K562 treated with DMSO at 1 percent for 4 hours (cell line): ENCODE measurements around the gene FLT3LG. TPM values are rescaled to one million over a fixed set of nuclear protein-coding genes. Genes with fewer than 3 reads are reported as not detected.

Experiments
- total RNA-seq: library from RNA; unstranded; fragments of 300-600 nt; gene quantifications from 2 replicates; pipeline ENCODE4 v1.2.3, GENCODE V29; 2022; ENCODE audit not compliant: insufficient read depth

Gene FLT3LG
- 6.9 and 9.0 TPM in 2 replicates for total RNA-seq

GRCh38 chr19:49473868-49474541 lies at the start of gene FLT3LG:
Gene FLT3LG (plus strand): TSS chr19:49474215. CDS start chr19:49474640, 425 bp downstream.

DNA sequence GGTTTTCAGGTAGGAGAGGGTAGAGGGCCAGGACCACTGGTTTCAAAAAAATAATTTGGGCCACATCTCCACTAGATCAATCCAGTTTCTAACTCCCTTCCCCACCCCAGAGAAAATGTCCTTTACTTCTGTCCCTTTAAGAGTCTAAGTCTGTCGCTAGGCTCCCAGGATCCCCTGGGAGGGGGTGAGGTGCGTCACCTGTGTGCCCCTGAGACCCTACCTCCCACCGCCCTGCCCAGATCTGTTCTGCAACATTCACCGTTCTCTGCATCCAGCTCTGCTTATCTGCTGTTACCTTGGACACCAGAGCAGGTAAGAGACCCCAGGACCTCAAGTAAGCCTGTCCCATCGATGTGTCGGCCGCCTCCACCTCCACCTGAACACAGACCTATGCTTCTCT lies 48.8 kb upstream of the FLT3LG start, which contains the start of gene GFY:
TSS of gene GFY (plus strand) at position 211 of the 400 bp plus-strand sequence. CDS start 1,043 bp downstream, outside the sequence.

GRCh38 chr19:49441210-49441959 lies 32.6 kb upstream of the FLT3LG start, which contains the start of gene SLC17A7:
Gene SLC17A7 (minus strand): TSS chr19:49441527. CDS start chr19:49441379, 148 bp downstream.

GRCh38 chr19:49451430-49452181 lies 22.4 kb upstream of the FLT3LG start, which contains the start of gene PIH1D1:
Gene PIH1D1 (minus strand): TSS chr19:49451814. CDS start chr19:49451574, 240 bp downstream.

DNA sequence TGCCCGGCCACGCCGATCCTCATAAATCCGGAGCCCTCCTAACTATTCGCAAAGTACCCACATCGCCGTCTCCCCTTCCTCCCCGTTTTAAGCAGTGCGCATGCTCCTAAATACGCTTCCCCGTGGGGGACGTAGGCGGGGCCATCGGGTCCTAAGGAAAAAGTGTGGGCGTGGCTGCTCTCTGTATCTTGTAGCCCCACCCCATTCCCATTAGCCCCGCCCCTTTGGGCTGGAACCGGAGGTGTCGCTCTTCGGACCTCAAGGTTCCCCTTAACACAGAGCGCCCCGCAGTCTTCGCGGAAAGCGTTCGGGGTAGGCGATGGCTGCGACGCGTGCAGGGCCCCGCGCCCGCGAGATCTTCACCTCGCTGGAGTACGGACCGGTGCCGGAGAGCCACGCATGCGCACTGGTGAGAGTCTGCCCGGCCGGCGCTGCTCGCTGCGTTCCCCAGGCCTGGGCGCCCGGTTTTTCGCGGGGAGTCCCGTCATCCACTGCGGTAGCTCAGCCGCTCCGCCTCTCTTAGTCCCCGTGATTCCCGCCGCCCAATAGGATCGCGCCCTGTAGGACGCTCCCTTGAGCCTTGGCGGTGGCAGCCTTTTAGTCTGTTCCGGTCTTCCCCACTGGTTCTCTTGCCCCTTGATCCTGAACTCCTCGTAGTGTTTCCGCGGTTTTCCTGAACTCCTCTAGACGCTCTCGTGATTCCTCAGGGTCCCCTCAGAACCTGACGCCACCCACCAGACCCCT lies 20.8 kb upstream of the FLT3LG start, which contains the start of gene ALDH16A1:
TSS of gene ALDH16A1 (plus strand) at position 213 of the 744 bp plus-strand sequence. CDS start at position 320, 107 bp downstream.

DNA sequence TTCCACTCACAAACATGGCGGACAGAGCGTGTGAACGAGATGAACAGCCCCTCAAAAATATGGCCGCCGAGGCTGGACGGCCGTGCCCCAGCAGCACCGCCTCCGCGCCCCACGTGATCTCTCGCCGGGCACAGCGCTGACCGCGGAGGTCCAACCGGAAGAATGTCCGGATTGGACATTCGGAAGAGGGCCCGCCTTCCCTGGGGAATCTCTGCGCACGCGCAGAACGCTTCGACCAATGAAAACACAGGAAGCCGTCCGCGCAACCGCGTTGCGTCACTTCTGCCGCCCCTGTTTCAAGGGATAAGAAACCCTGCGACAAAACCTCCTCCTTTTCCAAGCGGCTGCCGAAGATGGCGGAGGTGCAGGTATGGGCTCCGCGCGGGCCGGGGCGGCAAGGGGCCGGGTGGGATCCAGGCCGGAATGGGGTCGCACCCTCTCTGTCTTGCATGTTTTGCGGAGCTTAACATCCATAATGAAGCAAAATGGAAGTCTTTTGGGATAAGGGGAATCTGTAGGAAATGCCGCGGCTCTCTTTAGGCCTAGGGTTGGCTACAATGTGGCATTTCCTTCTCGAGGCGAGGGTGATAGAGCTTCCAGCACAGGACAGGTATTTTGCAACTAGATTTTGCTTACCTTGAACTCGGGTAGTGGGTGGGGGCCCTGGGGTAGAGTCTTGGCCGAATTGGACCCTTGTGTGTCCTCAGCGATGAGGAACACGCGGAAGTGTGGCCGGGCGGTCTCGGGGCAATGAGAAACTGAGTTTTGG lies 13.4 kb downstream of the FLT3LG start, which contains the start of gene RPL13A:
TSS of gene RPL13A (plus strand) at position 332 of the 769 bp plus-strand sequence. CDS start at position 354, 22 bp downstream.

Other genes with a start within 250 kb of the FLT3LG start
- 4.4 TPM in 1 of 2 replicates, not detected in the other for gene SLC6A16, start 149.0 kb upstream of the FLT3LG start, total RNA-seq
- 17.6 and 20.7 TPM in 2 replicates for gene CD37, start 138.8 kb upstream of the FLT3LG start, total RNA-seq
- 15.2 and 18.8 TPM in 2 replicates for gene TEAD2, start 111.8 kb upstream of the FLT3LG start, total RNA-seq
- not detected in 2 replicates for gene DKKL1, start 110.3 kb upstream of the FLT3LG start, total RNA-seq
- gene KASH5, start 86.0 kb upstream of the FLT3LG start, total RNA-seq, result 0.70 and 0.84 TPM in 2 replicates
- gene PTH2, start 50.8 kb upstream of the FLT3LG start, total RNA-seq, result not detected in 2 replicates
- not detected in 2 replicates for gene GFY, start 48.8 kb upstream of the FLT3LG start, total RNA-seq
- 9.3 and 13.4 TPM in 2 replicates for gene SLC17A7, start 32.7 kb upstream of the FLT3LG start, total RNA-seq
- gene PIH1D1, start 22.4 kb upstream of the FLT3LG start, total RNA-seq, result 160 and 172 TPM in 2 replicates
- 25.7 and 31.3 TPM in 2 replicates for gene ALDH16A1, start 21.0 kb upstream of the FLT3LG start, total RNA-seq
- 9,551 and 10,252 TPM in 2 replicates for gene RPL13A, start 13.4 kb downstream of the FLT3LG start, total RNA-seq
- gene RPS11, start 22.2 kb downstream of the FLT3LG start, total RNA-seq, result 7,062 and 7,239 TPM in 2 replicates
- gene FCGRT, start 38.4 kb downstream of the FLT3LG start, total RNA-seq, result 9.0 and 11.5 TPM in 2 replicates
- 6.0 and 10.4 TPM in 2 replicates for gene RCN3, start 53.8 kb downstream of the FLT3LG start, total RNA-seq
- 307 and 345 TPM in 2 replicates for gene NOSIP, start 106.3 kb downstream of the FLT3LG start, total RNA-seq
- 0.84 TPM in 1 of 2 replicates, not detected in the other for gene PRRG2, start 107.1 kb downstream of the FLT3LG start, total RNA-seq
- gene PRR12, start 117.0 kb downstream of the FLT3LG start, total RNA-seq, result 9.5 and 10.7 TPM in 2 replicates
- gene RRAS, start 165.9 kb downstream of the FLT3LG start, total RNA-seq, result 12.7 and 23.1 TPM in 2 replicates
- 40.7 and 59.9 TPM in 2 replicates for gene SCAF1, start 168.0 kb downstream of the FLT3LG start, total RNA-seq
- gene IRF3, start 191.6 kb downstream of the FLT3LG start, total RNA-seq, result 84.6 and 91.3 TPM in 2 replicates
- gene BCL2L12, start 191.7 kb downstream of the FLT3LG start, total RNA-seq, result 215 and 249 TPM in 2 replicates
- 202 and 231 TPM in 2 replicates for gene PRMT1, start 203.1 kb downstream of the FLT3LG start, total RNA-seq
- 9.8 and 16.9 TPM in 2 replicates for gene ADM5, start 215.4 kb downstream of the FLT3LG start, total RNA-seq
- 2.4 and 5.5 TPM in 2 replicates for gene CPT1C, start 216.9 kb downstream of the FLT3LG start, total RNA-seq